NOMO-1 treated with dmso at 0.1 percent for 144 hours (cell line): Measurements from ENCODE around the gene RBM26.

Source experiments
- DNase-seq: peaks from one replicate; lab custom pipeline; 2025; ENCODE audit not compliant: unreplicated experiment; lab: John Stamatoyannopoulos, UW

The RBM26 gene

GRCh38 chr13:79340490-79340889 lies 65.6 kb downstream of the RBM26 start:
- DNase-seq, result no peak

DNA sequence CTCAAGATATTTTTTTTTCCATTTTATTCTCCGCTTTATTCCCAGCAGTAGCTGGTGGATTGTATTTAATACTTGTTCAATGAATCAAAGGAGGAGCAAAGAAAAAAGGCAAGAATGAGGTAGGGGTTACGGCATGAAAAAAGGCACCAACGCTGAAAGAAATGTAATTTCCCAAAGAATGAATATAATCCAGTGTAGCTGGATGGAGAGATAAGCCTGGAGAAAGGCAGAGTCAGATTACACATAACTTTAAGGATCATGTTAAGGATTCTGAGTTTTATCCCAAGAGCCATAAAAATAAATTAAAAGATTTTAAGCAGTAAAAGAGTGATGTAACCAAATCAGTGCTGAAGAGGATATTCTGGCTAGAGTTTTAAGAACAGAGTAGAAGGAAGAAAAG lies 67.7 kb downstream of the RBM26 start:
- no peak for DNase-seq

GRCh38 chr13:79336966-79337365 lies 69.1 kb downstream of the RBM26 start:
- DNase-seq, result no peak

DNA sequence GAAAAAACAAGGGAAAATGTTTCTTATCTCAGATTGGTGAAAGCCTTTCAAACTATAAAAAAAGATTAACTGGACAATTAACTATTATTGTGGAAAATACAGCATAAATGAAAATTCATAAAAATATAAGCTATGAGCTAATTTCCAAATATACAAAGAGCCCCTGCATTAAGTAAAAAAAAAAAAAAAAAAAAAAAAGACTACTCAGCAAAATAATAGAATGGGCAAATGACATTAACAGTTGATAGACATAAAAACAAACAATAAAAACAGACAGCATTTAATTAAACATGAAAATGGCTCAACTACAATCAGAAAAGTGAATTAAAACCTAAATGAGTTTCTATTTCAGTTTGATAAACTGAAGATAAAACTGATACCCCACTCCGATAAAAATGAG lies 77.5 kb downstream of the RBM26 start:
- no peak for DNase-seq

GRCh38 chr13:79320433-79320832 lies 85.6 kb downstream of the RBM26 start:
- DNase-seq, result no peak

- no peak for DNase-seq
These were observed 87.4 kb downstream of the RBM26 start for GRCh38 chr13:79318664-79319063.

GRCh38 chr13:79317856-79318255 lies 88.2 kb downstream of the RBM26 start:
- DNase-seq, result no peak

DNA sequence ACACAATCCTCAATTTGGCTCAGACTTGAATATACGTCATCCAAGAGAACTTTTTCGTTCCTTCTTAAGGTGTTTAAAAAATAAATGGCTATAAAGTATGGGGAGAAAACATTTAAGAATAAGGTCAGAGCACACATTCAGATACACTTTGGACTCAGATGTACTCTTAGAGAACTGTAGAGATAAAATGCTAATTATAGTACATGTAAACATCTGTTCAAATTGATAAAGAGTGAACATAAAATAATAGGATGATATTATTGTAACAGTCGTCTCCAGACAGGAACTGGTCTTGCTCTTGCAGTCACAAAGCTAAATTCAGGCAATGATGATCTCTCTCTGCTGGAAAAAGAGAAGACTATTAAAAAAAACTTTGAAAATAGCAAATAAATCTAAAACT lies 91.4 kb downstream of the RBM26 start:
- DNase-seq, result no peak

GRCh38 chr13:79312340-79312855 lies 93.7 kb downstream of the RBM26 start:
- DNase-seq, result no peak

- DNase-seq, result no peak
These were observed 94.7 kb downstream of the RBM26 start for GRCh38 chr13:79311386-79311785.

DNA sequence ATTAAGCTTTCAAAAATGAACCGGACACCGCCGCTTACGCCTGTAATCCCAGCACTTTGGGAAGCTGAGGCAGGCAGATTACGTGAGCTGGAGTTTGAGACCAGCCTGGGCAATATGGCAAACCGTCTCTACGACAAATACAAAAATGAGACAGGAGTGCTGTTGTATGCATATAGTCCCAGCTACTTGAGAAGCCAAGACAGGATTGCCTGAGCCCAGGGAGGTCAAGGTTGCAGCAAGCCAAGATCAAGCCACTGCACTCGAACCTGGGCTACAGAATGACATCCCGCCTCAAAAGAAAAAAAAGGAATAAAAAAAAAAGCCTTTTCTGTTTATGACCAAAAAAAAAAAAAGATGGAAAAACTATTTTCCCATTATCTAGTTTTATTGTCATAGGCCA lies 96.4 kb downstream of the RBM26 start:
- DNase-seq, result no peak

DNA sequence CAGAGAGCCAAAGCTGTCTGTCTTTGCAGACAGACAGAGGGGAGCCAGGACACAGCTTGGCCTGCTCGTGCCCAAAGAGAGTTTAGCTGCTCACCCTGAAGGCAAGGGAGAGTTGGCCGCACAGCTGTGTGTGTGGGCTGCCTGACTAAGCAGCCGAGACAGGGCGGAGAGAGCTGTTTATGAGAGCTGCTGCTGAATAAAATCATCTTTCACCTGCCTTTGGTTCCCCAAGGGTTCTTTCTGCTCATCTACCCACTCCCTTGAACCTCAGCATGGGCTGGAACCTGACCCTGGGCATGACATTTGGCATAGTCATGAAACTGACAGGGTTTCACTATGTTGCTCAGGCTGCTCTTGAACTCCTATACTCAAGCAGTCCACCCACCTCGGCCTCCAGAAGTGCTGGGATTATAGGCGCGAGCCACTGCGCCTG lies 98.2 kb downstream of the RBM26 start:
- DNase-seq, result no peak

DNA sequence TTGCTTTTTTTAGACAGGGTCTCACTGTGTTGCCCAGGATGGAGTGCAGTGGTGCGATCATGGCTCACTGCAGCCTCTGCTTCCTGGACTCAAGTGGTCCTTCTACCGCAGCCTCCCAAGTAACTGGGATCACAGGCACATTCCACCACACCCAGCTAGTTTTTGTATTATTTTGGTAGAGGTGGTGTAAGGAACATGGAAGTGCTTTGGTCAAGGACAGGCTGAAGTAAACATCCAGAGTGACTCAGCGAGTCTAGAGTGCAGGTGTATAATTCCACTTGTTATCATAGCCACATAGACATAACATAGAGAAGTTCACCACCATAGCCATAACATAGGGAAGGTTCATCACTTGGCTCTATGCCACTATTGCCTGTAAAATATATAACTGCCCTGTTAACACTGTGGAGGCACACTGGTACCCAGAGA lies 98.6 kb downstream of the RBM26 start:
- no peak for DNase-seq

DNA sequence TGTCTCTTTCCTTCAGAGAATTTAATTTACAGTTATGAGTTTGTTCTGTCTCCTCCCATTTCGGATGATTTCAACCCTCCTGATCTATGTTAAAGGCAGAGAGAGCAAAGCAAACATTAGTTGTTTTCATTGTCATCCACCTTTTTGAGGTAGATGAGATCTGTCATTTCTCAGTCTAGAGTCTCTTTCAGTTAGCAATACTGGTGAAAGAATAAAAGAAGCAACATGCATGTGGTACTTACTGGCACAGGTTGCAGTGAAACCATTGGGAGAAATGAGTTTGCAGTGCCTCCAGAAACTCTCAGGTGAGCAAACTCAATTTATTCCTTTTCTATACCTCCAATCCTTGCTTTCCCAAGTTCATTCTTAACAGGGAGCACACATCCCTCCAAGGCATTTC lies 99.4 kb downstream of the RBM26 start:
- DNase-seq, result no peak

- DNase-seq, result no peak
These were observed 108.9 kb downstream of the RBM26 start for GRCh38 chr13:79297128-79297527.

GRCh38 chr13:79295906-79296706 lies 109.9 kb downstream of the RBM26 start:
- no peak for DNase-seq

GRCh38 chr13:79290595-79291244 lies 115.3 kb downstream of the RBM26 start:
- no peak for DNase-seq

DNA sequence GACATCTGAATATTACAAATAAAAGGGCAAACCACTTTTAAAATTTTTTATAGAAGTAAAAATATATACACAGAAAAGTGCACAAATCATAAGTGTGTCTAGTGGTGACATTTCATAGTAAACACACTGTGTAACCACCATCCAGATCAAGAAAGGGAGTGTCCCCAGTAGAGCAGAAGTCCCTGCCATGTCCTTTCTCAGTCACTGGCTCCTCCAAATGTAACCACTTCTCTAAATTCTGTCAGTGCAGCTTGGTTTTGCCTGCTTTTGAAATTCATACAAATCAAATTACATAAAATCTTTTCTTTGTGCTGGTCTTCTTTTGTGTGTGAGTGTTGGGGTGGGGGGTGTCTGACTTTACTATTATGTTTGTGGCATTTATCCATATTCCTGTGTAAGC lies 116.5 kb downstream of the RBM26 start:
- DNase-seq, result peak; percentile 61

- DNase-seq, result no peak
These were observed 117.9 kb downstream of the RBM26 start for GRCh38 chr13:79287939-79288795.

GRCh38 chr13:79285159-79285558 lies 120.9 kb downstream of the RBM26 start:
- DNase-seq, result no peak

GRCh38 chr13:79283742-79284141 lies 122.3 kb downstream of the RBM26 start:
- DNase-seq, result no peak
